Fibroblast of the aortic adventitia (primary cell): ENCODE data around the gene PEX14. TPM values are rescaled to one million over a fixed set of nuclear protein-coding genes. Genes with fewer than 3 reads are reported as not detected.
"Not testable (repeated sequence)": the region's sequence is repeated elsewhere in the genome, so short reads cannot be mapped to it uniquely, and the experiment has no call there.

Source experiments
- DNase-seq: peaks from one replicate; pipeline ENCODE4 v3.0.0-alpha.2; 2010; ENCODE audit warnings: low read depth
- H3K4me3 ChIP-seq: 2 replicates; pipeline ENCODE4 v1.5.1; 2011; ENCODE audit warnings: low read depth, mild to moderate bottlenecking, control low read depth, low read length, moderate library complexity
- total RNA-seq: library from RNA; depleted of rRNA; stranded (reverse); fragments of >200 nt; gene quantifications from 2 replicates; pipeline ENCODE4 v1.2.3, GENCODE V29; 2012; ENCODE audit warnings: low replicate concordance
- TF ChIP-seq, protein P1 (sequence below): IDR thresholded peaks from 2 replicates; pipeline ENCODE4 v1.5.1; 2011; ENCODE audit warnings: mild to moderate bottlenecking, low read length, control low read depth, inconsistent platforms; ENCODE audit not compliant: insufficient read depth

The PEX14 gene
- total RNA-seq, 1 donor, result 12.2 TPM

DNA sequence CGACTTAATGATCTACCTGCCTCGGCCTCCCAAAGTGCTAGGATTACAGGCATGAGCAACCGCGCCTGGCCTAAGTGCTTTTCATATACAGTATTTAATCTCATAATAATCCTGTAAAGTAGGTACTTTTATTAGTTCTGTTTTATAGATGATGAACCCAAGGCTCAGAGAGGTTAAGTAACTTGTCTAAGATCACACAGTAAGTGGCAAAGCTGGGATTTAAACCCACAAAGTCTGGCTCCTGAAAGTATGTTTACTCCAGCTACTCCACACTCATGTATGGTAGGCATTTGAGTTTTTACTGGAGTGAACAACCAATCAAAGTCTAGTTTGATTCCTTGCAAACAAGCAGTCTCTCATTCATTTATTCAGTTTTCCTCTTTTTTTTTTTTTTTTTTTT lies 4.7 kb upstream of the PEX14 start:
- no peak for DNase-seq
- TF ChIP-seq, protein P1, sequence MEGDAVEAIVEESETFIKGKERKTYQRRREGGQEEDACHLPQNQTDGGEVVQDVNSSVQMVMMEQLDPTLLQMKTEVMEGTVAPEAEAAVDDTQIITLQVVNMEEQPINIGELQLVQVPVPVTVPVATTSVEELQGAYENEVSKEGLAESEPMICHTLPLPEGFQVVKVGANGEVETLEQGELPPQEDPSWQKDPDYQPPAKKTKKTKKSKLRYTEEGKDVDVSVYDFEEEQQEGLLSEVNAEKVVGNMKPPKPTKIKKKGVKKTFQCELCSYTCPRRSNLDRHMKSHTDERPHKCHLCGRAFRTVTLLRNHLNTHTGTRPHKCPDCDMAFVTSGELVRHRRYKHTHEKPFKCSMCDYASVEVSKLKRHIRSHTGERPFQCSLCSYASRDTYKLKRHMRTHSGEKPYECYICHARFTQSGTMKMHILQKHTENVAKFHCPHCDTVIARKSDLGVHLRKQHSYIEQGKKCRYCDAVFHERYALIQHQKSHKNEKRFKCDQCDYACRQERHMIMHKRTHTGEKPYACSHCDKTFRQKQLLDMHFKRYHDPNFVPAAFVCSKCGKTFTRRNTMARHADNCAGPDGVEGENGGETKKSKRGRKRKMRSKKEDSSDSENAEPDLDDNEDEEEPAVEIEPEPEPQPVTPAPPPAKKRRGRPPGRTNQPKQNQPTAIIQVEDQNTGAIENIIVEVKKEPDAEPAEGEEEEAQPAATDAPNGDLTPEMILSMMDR, result no peak
- H3K4me3 ChIP-seq, result no peak overlapping the region

DNA sequence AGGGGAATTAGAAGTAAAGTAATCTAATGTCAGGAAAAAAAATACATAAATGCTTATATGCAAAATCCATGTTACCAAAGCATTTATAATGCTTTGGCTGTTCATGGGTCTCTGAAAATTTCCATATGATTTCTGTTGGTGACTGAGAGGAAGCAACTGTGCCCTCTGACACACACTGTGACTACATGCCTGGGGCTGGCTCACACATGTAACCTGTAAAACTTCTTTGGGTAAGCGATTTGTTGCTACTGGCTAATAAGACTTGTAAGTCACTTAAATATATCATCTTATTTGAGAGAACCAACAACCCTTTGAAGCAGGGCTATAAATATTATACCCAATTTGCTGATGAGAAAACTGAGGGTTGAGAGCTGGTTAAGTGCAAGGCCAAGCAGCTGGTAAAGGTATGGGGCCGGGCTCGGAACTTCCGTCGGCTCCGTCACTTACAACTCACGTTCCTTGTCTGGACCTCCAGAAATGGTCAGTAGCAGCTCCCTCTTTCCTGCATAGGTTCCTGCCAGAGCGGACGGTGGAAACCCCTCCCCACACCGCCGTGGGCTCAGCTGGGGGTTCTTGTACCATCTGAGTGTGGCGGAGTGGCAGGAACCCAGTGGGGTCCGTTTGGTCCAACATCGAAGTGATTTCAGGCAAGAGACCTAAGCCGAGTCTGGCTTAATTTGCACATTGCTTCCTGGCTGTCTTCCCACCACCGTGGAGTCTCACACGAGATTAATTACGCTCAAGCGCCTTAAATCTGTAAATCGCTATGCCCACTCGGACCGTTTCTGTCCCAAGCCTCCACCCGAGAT lies 3.1 kb upstream of the PEX14 start:
- TF ChIP-seq, protein P1, result no peak
- DNase-seq, result peak; percentile 53
- H3K4me3 ChIP-seq, result peak overlapping the region; percentile 86

DNA sequence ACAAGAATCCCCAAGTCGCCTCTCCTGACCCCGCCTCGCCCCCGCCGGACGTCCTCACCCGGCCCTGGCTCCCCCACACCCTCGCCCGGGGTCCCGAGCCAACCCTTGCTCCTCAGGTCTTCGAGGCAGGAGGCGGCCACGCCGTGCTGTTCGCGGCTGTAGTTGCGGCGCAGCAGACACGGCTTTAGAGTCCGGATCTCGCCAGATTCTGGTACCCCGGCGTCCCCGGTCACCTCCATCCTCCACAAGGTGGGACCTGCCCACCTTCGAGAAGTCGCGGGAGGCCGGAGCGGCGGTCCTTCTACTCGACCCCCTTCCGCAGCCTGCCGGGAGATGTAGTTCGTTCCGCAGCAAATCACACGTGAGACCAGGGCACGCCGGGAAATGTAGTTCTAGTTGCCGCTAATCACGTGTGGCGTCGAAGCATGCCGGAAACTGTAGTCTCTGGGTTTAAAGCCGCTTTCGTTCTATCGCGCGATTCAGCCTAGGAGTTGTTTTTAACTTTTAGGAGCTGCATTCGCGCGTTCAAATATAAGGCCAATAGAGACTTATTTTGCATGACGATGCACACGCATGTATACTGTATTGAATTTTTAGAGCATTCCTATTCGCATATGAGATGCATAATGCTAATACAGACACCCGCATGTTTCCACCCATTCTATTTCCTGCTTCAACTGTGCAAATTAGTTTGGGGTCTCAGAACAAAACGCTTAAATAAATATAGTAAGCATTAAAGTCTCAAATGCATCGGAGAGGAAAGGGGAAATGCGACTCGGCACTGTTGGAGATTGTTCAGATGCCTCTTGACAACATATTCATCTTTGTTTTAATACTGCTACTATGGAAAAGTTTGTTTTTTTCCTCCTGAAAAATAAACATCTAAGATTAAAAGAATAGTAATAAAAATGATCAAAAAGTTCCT lies 2.3 kb upstream of the PEX14 start, which contains the start of gene DFFA:
Gene DFFA (minus strand): TSS at position 310 of the 925 bp plus-strand sequence. CDS start 71 bp downstream, at position 239.
- TF ChIP-seq, protein P1, result no peak
- peak; percentile 97 for DNase-seq
- peak within 1 kb of the TSS; percentile 86 for H3K4me3 ChIP-seq

DNA sequence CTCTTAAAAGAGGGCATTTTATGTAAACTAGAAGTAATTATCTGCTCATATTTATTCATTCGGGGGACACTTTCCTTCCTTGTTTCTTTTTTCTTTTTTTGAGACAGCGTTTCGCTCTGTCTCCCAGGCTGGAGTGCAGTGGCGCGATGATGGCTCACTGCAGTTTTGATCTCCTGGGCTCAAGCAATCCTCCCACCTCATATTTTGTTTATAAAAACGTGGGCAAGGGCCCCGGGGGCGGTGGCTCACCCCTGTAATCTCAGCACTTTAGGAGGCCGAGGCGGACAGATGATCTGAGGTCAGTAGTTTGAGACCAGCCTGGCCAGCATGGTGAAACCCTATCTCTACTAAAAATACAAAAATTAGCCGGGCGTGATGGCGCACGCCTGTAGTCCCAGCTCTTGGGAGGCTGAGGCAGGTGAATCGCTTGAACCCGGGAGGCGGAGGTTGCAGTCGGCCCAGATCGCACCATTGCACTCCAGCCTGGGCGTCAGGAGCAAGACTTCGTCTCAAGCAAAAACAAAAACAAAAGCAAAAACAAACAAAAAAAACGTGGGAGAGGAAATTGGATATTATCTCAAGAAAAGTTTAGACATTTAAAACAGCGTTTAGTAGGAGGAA lies 1.5 kb upstream of the PEX14 start:
- no peak for DNase-seq
- TF ChIP-seq, protein P1, result no peak
- no peak overlapping the region for H3K4me3 ChIP-seq

DNA sequence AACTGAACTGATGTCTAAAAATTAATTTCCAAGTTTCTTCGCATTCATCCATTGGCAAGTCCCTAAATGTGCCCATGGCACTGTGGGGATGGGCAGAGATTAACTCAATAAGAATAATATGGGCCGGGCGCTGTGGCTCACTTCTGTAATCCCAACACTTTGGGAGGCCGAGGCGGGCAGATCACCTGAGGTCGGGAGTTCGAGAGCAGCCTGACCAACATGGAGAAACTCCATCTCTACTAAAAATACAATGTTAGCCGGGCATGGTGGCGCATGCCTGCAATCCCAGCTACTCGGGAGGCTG lies 489 bp upstream of the PEX14 start:
- peak overlapping the region; percentile 91 for H3K4me3 ChIP-seq
- DNase-seq, result not testable (repeated sequence)

DNA sequence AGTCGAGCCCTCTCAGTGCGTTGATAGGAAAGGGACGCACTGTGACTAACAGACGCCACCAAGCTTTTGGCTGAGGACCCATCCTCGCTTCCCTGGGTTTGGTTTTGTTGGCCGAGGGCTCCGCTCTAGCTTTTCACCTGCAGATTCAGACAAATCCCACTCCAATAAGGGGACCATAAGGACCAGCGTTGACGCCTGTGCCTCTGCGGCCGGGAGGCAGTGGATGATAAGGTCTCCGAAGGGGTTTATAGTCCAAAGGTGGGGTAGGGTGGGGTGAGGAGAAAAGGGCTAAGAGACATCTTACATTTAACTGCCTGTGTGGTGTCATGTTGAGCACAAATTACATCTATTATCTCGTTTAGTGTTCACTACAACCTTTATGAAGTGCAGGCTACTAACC lies 760 bp downstream of the PEX14 start:
- TF ChIP-seq, protein P1, result no peak

DNA sequence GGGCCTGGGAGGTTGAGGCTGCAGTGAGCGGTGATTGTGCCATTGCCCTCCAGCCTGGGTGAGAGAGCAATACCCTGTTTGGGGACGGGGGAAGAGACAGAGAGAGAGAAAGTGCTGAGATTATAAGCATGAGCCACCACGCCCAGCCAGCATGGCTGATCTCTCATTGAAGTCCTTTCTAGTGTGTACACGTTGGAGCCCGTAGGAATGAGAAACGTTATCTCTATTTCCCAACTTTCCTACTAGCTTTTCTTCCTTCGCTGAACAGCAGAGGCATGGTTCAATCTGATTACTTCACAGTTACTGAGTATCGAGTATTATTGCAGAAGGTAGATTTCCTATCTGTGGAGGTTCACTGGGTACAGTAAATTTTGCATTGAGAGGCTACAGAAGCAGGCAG lies 4.5 kb downstream of the PEX14 start:
- TF ChIP-seq, protein P1, result no peak
- H3K4me3 ChIP-seq, result no peak overlapping the region
- DNase-seq, result no peak

More for the DNA sequence above, 760 bp downstream of the PEX14 start:
- no peak for DNase-seq
- H3K4me3 ChIP-seq, result peak overlapping the region; percentile 91
